Thyroid gland (tissue), 4 donors: ENCODE measurements around the gene FKBP9.

Experiments
- CTCF ChIP-seq, 6 experiments: fragments of 200-600 bp in 3 of 6; fragments of 450-650 bp in 3 of 6; sonication (generic) in 3 of 6; IDR thresholded peaks; one replicate each; pipeline ENCODE4 v1.5.1; 2016 to 2019; ENCODE audit warnings: antibody characterized with exemption in 6 of 6, mild to moderate bottlenecking in 2 of 6, inconsistent platforms in 1 of 6, moderate library complexity in 1 of 6
- POLR2A ChIP-seq, 2 donors: fragments of 450-650 bp; IDR thresholded peaks; one replicate each; pipeline ENCODE4 v1.6.1; 2017; ENCODE audit warnings: antibody characterized with exemption in 2 of 2, mild to moderate bottlenecking in 2 of 2, moderate library complexity in 1 of 2

- TF ChIP-seq CTCF (IDR thresholded peaks at IDR 0.05) = no peak
- TF ChIP-seq POLR2A (IDR thresholded peaks at IDR 0.05) = no peak
Measured at GRCh38 chr7:32958046-32959025, 1.1 kb downstream of the FKBP9 start.
